Natural killer cell (primary cell): Measurements from ENCODE around the gene PTPRT. TPM values are rescaled to one million over a fixed set of nuclear protein-coding genes. Genes with fewer than 3 reads are reported as not detected.

Experiments
- ATAC-seq, 3 donors: fragments of 150-1000 bp in 2 of 3; fragments of 200-7000 bp in 1 of 3; cut with Tn5 transposase; 1 replicate in 1 of 3; 2 replicates in 2 of 3; pipeline ENCODE4 v1.10.0; 2021; ENCODE audit warnings: mild to moderate bottlenecking in 2 of 3, moderate library complexity in 2 of 3
- DNase-seq, 2 donors: peaks; one replicate each; pipeline versions ENCODE4 v3.0.0 to v3.0.0-alpha.2; 2013 to 2021; ENCODE audit warnings: mixed read lengths in 1 of 2
- H3K27ac ChIP-seq: one replicate; pipeline ENCODE4 v1.5.1; 2013; ENCODE audit warnings: mild to moderate bottlenecking, low read length
- H3K27me3 ChIP-seq: one replicate; pipeline ENCODE4 v1.6.1; 2013; ENCODE audit warnings: low read length; ENCODE audit not compliant: control insufficient read depth, insufficient read depth
- H3K36me3 ChIP-seq: one replicate; pipeline ENCODE4 v1.6.1; 2013; ENCODE audit warnings: low read length; ENCODE audit not compliant: control insufficient read depth, insufficient read depth
- H3K4me1 ChIP-seq: one replicate; pipeline ENCODE4 v1.6.1; 2013; ENCODE audit warnings: low read length; ENCODE audit not compliant: control insufficient read depth, insufficient read depth
- H3K4me3 ChIP-seq: one replicate; pipeline ENCODE4 v1.5.1; 2013; ENCODE audit warnings: low read length
- H3K9me3 ChIP-seq: one replicate; pipeline ENCODE4 v1.6.1; 2013; ENCODE audit warnings: low read length; ENCODE audit not compliant: control insufficient read depth, insufficient read depth
- H3K27ac Mint-ChIP-seq, 2 donors: one replicate each; pipeline ENCODE4 v1.8.0; 2022; ENCODE audit warnings: mild to moderate bottlenecking in 2 of 2, mixed read lengths in 2 of 2, moderate library complexity in 1 of 2
- H3K27me3 Mint-ChIP-seq, 2 donors: one replicate each; pipeline ENCODE4 v1.8.0; 2022; ENCODE audit warnings: low read depth in 2 of 2, mixed read lengths in 2 of 2
- H3K36me3 Mint-ChIP-seq: one replicate; pipeline ENCODE4 v1.8.0; 2022; ENCODE audit warnings: mixed read lengths
- H3K4me1 Mint-ChIP-seq, 2 donors: one replicate each; pipeline ENCODE4 v1.8.0; 2022; ENCODE audit warnings: mixed read lengths in 2 of 2
- H3K4me3 Mint-ChIP-seq: one replicate; pipeline ENCODE4 v1.8.0; 2022; ENCODE audit warnings: mild to moderate bottlenecking, moderate library complexity, mixed read lengths
- H3K9me3 Mint-ChIP-seq, 2 donors: one replicate each; pipeline ENCODE4 v1.8.0; 2022; ENCODE audit warnings: mixed read lengths in 2 of 2
- CTCF ChIP-seq: fragments of 200-600 bp; IDR thresholded peaks from one replicate; pipeline ENCODE4 v1.8.0; 2022; ENCODE audit warnings: antibody characterized with exemption
- WGBS: methylation state at CpG from one replicate; pipeline ENCODE4 v1.1.7; 2013; ENCODE audit warnings: missing lambda C conversion rate; ENCODE audit not compliant: insufficient coverage; 5-methylcytosine and 5-hydroxymethylcytosine counted together
- intact Hi-C: fragments of 100-400 bp; cut with micrococcal nuclease; formaldehyde crosslinking; loops from one replicate; pipeline ENCODE4 v1.14.2; 2022
- total RNA-seq, 4 donors: library from RNA; stranded (reverse); fragments of 120-200 nt in 1 of 4; gene quantifications; one replicate each; pipeline versions ENCODE4 v1.2.3 to v1.2.4, GENCODE V29; 2013 to 2022

The PTPRT gene
- total RNA-seq, 3 donors from 2014 or later (not counting 1 experiment from before 2014, with no cell fraction given): not detected

- no peaks in the 10 kb centered on the region for H3K4me1 ChIP-seq
- Mint-ChIP-seq H3K27me3 (peaks cover 0 to 3% of the 10 kb centered on the region in 2 donors), H3K36me3 (no peaks in the 10 kb centered on the region), H3K9me3 (peaks cover 0 to 2% of the 10 kb centered on the region in 2 donors), H3K4me3 (no peak overlapping the region), H3K27ac (no peak overlapping the region), H3K4me1 (no peaks in the 10 kb centered on the region)
- no peak overlapping the region for H3K27ac ChIP-seq
- WGBS: 27% methylated on average over 5 of the region's 6 CpGs
- intact Hi-C loops: no loop called here
- no peaks in the 10 kb centered on the region for H3K27me3 ChIP-seq
- H3K36me3 ChIP-seq: no peaks in the 10 kb centered on the region
- TF ChIP-seq CTCF: no peak
- H3K4me3 ChIP-seq: no peak overlapping the region
- DNase-seq: no peak
- ATAC-seq: no peak
- H3K9me3 ChIP-seq: no peaks in the 10 kb centered on the region
Measured at GRCh38 chr20:42483730-42484303, 705.9 kb downstream of the PTPRT start.

GRCh38 chr20:42482808-42483207 lies 706.9 kb downstream of the PTPRT start:
- Mint-ChIP-seq H3K4me1 (no peaks in the 10 kb centered on the region), H3K4me3 (no peak overlapping the region), H3K9me3 (peaks cover 0 to 7% of the 10 kb centered on the region in 2 donors), H3K27me3 (peaks cover 0 to 3% of the 10 kb centered on the region in 2 donors), H3K27ac (no peak overlapping the region), H3K36me3 (no peaks in the 10 kb centered on the region)
- ATAC-seq (no peak), DNase-seq (no peak)
- peaks cover 4% of the 10 kb centered on the region for H3K9me3 ChIP-seq
- no peaks in the 10 kb centered on the region for H3K27me3 ChIP-seq
- no peaks in the 10 kb centered on the region for H3K4me1 ChIP-seq
- 76% methylated on average over 2 of the region's 3 CpGs for WGBS
- TF ChIP-seq CTCF: no peak
- intact Hi-C loops: no loop called here
- no peak overlapping the region for H3K27ac ChIP-seq
- no peak overlapping the region for H3K4me3 ChIP-seq
- no peaks in the 10 kb centered on the region for H3K36me3 ChIP-seq

- Histone ChIP-seq H3K4me1 (no peaks in the 10 kb centered on the region), H3K9me3 (peaks cover 8% of the 10 kb centered on the region), H3K36me3 (no peaks in the 10 kb centered on the region), H3K27me3 (no peaks in the 10 kb centered on the region), H3K27ac (no peak overlapping the region), H3K4me3 (no peak overlapping the region)
- ATAC-seq (no peak), DNase-seq (no peak)
- no peak overlapping the region for H3K4me3 Mint-ChIP-seq
- 92% methylated on average over 7 of the region's 7 CpGs for WGBS
- H3K4me1 Mint-ChIP-seq: no peaks in the 10 kb centered on the region
- H3K27me3 Mint-ChIP-seq: no peaks in the 10 kb centered on the region
- no peaks in the 10 kb centered on the region for H3K36me3 Mint-ChIP-seq
- H3K9me3 Mint-ChIP-seq: peaks cover 0 to 8% of the 10 kb centered on the region in 2 donors
- intact Hi-C loops: no loop called here
- H3K27ac Mint-ChIP-seq: no peak overlapping the region
- TF ChIP-seq CTCF: no peak
Measured at GRCh38 chr20:42475773-42476172, 713.9 kb downstream of the PTPRT start.

GRCh38 chr20:42474646-42475045 lies 715.1 kb downstream of the PTPRT start:
- ATAC-seq (no peak), DNase-seq (no peak)
- no peaks in the 10 kb centered on the region for H3K4me1 Mint-ChIP-seq
- H3K4me3 Mint-ChIP-seq: no peak overlapping the region
- no peaks in the 10 kb centered on the region for H3K36me3 Mint-ChIP-seq
- no peak for TF ChIP-seq CTCF
- Histone ChIP-seq H3K4me3 (no peak overlapping the region), H3K27me3 (no peaks in the 10 kb centered on the region), H3K36me3 (no peaks in the 10 kb centered on the region), H3K4me1 (no peaks in the 10 kb centered on the region), H3K9me3 (peaks cover 8% of the 10 kb centered on the region), H3K27ac (no peak overlapping the region)
- H3K27me3 Mint-ChIP-seq: no peaks in the 10 kb centered on the region
- no peak overlapping the region for H3K27ac Mint-ChIP-seq
- H3K9me3 Mint-ChIP-seq: peaks cover 0 to 8% of the 10 kb centered on the region in 2 donors
- 92% methylated on average over 6 of the region's 6 CpGs for WGBS
- intact Hi-C loops: no loop called here
